A375 (cell line): ENCODE data around the gene CERS2. TPM values are rescaled to one million over a fixed set of nuclear protein-coding genes. Genes with fewer than 3 reads are reported as not detected.

Source experiments
- small RNA-seq: library from RNA; depleted of rRNA; stranded (forward); fragments of <200 nt; gene quantifications from one replicate; pipeline ENCODE3, GENCODE V24; 2014
- total RNA-seq: library from RNA; depleted of rRNA; stranded (reverse); fragments of >200 nt; shearing (Covaris generic); gene quantifications from 2 replicates; pipeline ENCODE4 v1.2.3, GENCODE V29; 2014; rRNA removed

The CERS2 gene
- total RNA-seq = 143 and 158 TPM in 2 replicates

GRCh38 chr1:150974580-150975478 lies at the start of gene CERS2:
CERS2 (minus strand) TSS chr1:150974835; CDS start chr1:150969090, 5,745 bp downstream.

GRCh38 chr1:151008244-151009205 lies 33.9 kb upstream of the CERS2 start, which contains the start of gene PRUNE1:
PRUNE1 (plus strand) TSS chr1:151008449; CDS start chr1:151008633, 184 bp downstream.

GRCh38 chr1:151006327-151007052 lies 31.9 kb upstream of the CERS2 start, which contains the start of gene MINDY1:
MINDY1 (minus strand) TSS chr1:151006902; CDS start chr1:151002617, 4,285 bp downstream.

GRCh38 chr1:150981805-150982712 lies 7.4 kb upstream of the CERS2 start, which contains the start of gene ANXA9:
ANXA9 (plus strand) TSS chr1:150982292; CDS start chr1:150983106, 814 bp downstream.

GRCh38 chr1:150926097-150926741 lies 48.4 kb downstream of the CERS2 start, which contains the start of gene SETDB1:
SETDB1 (plus strand) TSS chr1:150926363; CDS start chr1:150927715, 1,352 bp downstream.

Small RNAs within 50 kb of the gene (small RNA-seq; reads per million reads assigned to genes)
- not detected for gene RNU6-884P

Other genes starting within 250 kb of the CERS2 start
- gene CTSS, start 209.1 kb downstream of the CERS2 start, total RNA-seq = 1.5 and 1.7 TPM in 2 replicates
- gene CTSK, start 166.6 kb downstream of the CERS2 start, total RNA-seq = 3.5 and 6.1 TPM in 2 replicates
- 16.8 and 25.3 TPM in 2 replicates for gene ARNT, start 98.2 kb downstream of the CERS2 start, total RNA-seq
- not detected in 2 replicates for gene CTXND2, start 87.7 kb downstream of the CERS2 start, total RNA-seq
- 53.2 and 66.0 TPM in 2 replicates for gene SETDB1, start 48.5 kb downstream of the CERS2 start, total RNA-seq
- gene ANXA9, start 7.5 kb upstream of the CERS2 start, total RNA-seq = 2.4 and 2.7 TPM in 2 replicates
- 12.5 and 13.5 TPM in 2 replicates for gene MINDY1, start 32.1 kb upstream of the CERS2 start, total RNA-seq
- gene PRUNE1, start 33.6 kb upstream of the CERS2 start, total RNA-seq = 14.7 and 15.2 TPM in 2 replicates
- 0.30 and 2.2 TPM in 2 replicates for gene BNIPL, start 61.8 kb upstream of the CERS2 start, total RNA-seq
- 4.3 and 6.8 TPM in 2 replicates for gene C1orf56, start 72.9 kb upstream of the CERS2 start, total RNA-seq
- 79.9 and 87.9 TPM in 2 replicates for gene CDC42SE1, start 84.8 kb upstream of the CERS2 start, total RNA-seq
- 7.4 and 7.6 TPM in 2 replicates for gene MLLT11, start 85.6 kb upstream of the CERS2 start, total RNA-seq
- 8.9 and 13.4 TPM in 2 replicates for gene GABPB2, start 95.9 kb upstream of the CERS2 start, total RNA-seq
- gene SEMA6C, start 171.8 kb upstream of the CERS2 start, total RNA-seq = 1.1 and 2.3 TPM in 2 replicates
- not detected in 2 replicates for gene TNFAIP8L2, start 181.8 kb upstream of the CERS2 start, total RNA-seq
- gene LYSMD1, start 191.1 kb upstream of the CERS2 start, total RNA-seq = 13.2 and 15.1 TPM in 2 replicates
- gene SCNM1, start 191.3 kb upstream of the CERS2 start, total RNA-seq = 129 and 130 TPM in 2 replicates
- gene TMOD4, start 201.1 kb upstream of the CERS2 start, total RNA-seq = 0.38 and 0.40 TPM in 2 replicates
- 92.9 and 126 TPM in 2 replicates for gene VPS72, start 215.4 kb upstream of the CERS2 start, total RNA-seq
- 72.2 and 99.9 TPM in 2 replicates for gene PIP5K1A, start 223.7 kb upstream of the CERS2 start, total RNA-seq